GM19023 (cell line): Measurements from ENCODE around the gene GRHL1.

ENCODE experiments used
- ATAC-seq: cut with Tn5 transposase; IDR thresholded peaks from one replicate; pipeline ENCODE4 v1.9.1; 2021; ENCODE audit warnings: mild to moderate bottlenecking, moderate library complexity; ENCODE audit not compliant: unreplicated experiment

GRHL1 gene

DNA sequence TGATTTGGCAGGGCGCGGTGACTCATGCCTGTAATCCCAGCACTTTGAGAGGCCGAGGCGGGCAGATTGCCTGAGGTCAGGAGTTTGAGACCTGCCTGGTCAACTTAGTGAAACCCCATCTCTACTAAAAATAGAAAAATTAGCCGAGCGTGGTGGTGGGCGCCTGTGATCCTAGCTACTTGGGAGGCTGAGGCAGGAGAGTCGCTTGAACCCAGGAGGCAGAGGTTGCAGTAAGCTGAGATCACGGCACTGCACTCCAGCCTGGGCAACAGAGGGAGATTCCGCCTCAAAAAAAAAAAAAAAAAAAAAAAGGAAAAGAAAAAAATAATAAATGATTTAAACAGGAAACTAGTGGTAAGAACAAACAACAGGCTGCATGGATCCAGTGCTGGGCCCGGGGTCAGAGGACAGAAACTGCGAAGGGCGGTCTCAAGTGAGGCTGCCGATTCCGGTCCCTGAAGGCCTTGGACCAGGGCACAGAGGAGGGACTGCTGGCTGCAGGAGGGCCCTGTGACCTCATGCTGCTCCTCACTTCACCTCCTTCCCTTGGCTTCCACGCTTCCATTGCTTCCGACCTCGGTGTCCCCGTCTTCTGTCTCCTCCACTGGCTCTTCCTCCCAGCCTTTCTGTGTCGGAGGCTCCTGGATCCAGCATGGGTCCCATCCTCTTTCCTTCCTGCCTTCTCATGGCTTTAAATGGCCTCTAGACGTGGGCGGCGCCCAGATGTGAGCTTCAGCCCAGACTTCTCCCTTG, 2.1 kb upstream of the GRHL1 start:
- no peak for ATAC-seq

DNA sequence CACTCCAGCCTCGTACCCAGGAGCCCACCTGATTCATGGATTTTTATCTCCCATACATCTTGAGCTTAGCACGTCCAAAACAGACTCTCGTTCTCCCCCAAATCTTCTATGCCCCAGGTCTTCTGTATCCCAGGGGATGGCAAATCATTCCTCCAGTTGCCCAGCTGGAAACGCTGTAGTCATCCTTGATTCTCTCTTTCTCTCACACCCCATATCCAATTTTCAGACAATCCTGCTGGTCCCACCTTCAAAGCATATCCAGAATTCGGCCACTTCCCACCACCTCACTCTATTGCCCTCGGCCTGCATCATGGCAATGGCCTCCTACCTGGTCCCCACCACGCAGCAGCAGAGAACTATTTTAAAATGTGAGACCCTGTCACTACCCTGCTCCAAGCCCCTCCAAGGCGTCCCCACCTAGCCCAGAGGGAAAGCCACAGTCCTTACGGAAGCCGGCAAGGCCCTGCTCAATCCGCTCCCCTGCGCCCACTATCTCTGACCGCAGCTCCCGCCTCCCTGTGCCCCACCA, 1.4 kb upstream of the GRHL1 start:
- no peak for ATAC-seq

DNA sequence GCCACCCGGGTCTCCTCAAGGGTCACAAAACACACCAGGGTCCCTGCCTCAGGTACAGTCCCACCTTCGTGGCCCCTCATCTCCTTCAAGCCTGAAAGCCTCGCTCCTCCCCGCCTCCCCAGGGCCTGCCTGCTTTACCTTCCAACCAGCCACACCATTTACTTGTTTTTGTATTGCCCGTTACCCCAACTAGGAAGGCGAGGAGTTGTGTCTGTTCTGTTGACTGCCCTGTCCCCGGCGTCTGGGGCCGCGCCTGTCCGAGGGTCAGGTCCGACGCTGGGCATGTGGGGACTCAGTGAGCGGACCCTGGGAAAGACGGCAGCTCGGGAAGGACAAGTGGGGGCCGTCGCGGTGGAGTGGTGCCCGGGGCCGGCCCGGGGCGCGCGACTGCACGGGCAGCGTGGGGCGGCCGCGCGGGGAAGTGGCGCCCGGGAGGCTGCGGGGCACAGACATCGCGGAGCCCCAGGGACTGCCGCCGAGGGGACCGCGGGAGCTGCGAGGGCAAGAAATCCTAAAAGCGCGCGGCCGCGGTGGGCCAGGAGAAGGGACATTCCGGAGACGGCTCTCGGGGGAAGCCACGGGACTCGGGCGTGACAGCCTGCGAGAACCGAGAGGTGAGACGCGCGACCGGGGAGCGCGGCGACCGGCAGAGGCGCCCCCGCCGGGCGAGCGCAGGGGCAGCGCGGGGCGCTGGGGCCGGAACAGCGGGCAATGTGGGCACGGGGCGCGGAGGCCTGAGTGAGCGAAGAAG, 797 bp upstream of the GRHL1 start:
- ATAC-seq: peak; percentile 39

DNA sequence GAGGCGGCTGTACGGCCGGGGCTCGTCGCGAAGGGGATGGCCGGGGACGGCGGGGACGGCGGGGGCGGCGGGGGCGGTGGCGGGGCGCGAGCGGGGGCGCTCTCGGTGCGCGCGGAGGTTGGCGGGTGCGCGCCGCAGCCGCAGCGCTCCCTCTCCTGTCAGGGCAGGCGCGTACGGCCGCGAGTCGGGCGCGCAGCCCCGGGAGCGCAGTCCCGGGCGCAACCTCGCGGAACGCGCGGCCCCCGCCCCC, 296 bp upstream of the GRHL1 start:
- ATAC-seq: no peak

DNA sequence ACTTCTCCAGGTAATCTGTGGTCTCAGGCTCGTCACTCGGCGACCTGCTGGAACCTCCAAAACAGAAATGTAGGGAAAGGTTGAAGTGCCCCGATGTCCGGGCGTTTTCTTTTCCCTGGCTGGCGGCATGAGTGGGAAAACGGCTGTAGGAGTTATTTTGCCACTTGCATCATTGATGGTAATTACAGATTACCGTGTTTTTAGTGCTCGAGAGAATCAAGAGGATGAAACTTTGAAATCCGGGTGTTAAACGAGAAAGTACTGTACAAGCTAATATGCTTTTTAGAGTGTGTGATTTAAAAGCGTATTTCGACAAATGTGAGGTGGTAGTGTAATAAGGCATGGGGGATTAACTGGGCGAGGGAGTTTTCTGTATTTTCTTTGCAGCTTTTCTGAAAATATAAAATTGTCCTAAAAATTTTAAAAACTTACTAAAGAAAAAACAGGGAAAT, 819 bp downstream of the GRHL1 start:
- ATAC-seq: no peak

DNA sequence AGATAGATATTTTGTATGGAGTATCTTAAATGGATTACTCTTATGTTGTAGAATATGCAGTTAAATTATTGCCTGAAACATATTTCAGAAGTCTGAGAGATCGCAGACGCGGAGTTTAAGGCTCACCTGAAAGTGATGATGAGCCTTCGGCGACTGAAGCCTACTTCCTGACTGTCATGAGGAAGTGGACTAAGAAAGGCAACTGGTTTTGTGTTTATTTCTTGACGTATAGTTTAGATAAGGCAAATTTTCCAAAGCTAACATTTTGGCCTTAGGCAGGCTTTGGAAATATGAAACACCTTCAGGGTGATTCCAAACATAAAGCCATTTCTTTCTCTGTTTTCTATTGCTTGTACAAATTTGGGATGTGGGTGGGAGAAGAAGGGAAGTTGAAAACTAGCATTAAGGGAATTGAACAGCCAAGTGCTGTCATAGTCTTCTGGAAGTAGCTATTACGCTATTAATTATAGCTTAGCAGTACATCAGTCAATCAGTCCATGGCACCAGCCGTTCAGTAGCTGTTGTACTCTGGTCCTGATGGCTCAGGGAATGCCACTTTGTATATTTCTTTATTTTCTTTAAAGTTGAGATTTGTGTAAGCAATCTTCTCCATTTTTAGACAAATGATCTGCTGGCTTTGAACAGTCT, 1.5 kb downstream of the GRHL1 start:
- ATAC-seq: no peak

DNA sequence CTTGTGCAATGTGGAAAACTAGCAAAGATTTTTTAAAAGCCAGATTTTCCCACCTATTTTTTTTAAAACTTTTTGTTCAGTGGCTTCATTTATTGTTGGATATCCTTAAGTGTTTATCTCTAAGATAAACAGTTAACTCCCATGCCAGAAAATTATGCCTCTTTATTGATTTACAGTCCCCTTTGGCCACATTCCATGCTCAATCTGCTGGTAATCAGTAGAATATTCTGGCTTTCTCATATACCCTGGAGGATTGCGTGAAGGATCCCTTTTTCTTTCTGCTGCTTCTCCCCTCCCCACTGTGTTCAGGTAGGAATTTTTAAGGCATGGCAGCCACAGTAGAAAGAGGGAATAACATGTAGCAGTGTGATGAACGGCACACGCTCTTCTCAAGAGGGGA, 2.6 kb downstream of the GRHL1 start:
- ATAC-seq: no peak

DNA sequence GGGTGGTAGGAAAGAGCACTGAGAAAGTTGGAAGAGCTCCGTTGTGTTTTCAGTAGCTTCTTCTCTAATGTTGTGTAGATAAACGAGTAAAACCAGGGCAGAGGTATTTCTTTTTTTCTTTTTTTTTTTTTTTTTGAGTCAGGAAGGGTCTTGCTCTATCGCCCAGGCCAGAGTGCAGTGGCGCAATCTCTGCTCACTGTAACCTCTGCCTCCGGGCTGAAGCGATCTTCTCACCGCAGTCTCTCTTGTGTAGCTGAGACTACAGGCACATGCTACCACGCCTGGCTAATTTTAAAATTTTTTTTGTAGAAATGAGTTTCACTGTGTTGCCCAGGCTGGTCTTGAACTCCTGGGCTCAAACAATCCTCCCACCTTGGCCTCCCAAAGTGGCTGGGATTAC, 6.6 kb downstream of the GRHL1 start:
- no peak for ATAC-seq

DNA sequence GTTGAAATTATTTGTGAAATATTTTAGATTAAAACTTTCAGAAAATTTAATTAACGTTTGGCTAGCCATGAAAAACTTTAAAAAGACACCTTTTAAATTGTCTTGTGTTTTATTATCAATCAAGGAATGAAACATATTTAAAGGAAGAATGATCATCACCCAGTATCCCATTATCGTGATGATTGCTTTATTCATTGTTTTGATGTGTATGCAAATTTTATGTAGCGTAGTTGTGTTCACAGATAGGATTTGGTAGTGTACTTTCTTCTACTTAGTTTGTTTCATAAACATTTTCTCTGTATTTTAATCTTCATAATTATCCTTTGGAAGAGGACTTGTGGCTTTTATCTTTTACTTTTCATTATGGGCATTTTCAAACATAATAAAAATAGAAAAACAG, 7.8 kb downstream of the GRHL1 start:
- ATAC-seq: no peak

DNA sequence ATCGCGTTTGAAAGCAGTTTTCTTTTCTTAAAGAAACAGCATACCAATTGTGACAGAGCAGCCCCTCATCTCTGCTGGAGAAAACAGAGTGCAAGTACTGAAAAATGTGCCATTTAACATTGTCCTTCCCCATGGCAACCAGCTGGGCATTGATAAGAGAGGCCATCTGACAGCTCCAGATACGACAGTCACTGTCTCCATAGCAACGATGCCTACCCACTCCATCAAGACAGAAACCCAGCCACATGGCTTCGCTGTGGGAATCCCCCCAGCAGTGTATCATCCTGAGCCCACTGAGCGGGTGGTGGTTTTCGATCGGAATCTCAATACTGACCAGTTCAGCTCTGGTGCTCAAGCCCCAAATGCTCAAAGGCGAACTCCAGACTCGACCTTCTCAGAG, 9.5 kb downstream of the GRHL1 start:
- ATAC-seq: no peak

DNA sequence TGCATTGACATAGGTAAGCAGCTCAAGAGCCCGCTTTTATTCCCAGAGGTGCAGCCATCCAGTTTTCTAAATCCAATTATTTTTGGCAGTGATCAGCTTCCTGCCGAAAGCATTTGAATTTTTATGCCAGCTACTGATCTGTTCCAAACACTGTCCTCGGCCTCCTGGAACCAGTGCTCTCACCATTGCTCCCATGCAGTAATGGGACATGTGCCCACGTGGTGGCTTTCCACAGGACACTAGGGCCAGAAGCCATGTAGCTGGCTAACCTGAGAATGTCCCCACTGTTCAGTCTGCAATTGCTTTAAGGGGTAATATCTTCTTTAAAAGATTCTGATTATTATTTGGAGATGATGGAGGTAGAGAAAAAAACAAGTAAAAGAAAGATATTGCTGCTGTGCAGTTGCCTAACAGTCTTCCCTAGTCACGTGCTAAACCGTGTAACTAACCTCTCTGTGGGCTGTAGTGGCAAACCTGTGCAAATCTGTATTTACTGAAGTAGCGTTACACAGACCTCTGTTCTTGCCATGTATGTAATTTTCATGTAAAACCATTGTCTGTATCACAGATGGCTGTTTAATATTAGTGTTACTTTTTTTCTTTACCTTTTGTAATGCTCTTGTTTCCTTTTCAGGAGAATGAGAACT, 13.0 kb downstream of the GRHL1 start:
- ATAC-seq: no peak

DNA sequence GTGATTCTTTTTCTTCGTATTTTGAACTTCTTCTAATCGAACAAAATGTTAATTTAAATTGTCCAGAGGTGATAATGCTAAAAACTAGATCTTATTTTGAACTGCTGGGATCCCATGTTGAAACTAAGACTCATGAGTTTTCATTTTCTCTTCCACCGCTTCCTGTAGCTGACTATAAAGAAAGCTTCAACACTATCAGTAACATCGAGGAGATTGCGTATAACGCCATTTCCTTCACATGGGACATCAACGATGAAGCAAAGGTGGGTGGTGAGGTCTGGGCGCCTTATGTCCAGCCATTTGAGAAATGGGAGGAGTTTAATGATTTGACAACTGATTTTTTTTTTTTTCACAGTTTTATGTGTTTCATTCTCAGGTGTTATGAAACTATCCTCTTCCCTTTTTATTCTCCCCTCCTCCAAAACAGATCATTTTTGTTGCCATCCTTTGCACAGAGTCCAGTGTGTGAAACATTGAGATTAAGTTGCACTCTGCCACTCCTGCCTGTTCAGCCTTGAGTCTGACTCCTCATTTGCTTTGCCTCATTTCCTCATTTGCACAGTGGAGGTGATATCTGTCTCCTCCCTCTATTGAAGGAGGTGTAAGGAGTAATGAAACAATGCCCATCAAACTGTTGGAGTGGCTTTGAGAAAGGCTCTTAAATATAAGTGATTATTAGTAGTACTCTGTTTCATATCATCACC, 13.8 kb downstream of the GRHL1 start:
- ATAC-seq: no peak

DNA sequence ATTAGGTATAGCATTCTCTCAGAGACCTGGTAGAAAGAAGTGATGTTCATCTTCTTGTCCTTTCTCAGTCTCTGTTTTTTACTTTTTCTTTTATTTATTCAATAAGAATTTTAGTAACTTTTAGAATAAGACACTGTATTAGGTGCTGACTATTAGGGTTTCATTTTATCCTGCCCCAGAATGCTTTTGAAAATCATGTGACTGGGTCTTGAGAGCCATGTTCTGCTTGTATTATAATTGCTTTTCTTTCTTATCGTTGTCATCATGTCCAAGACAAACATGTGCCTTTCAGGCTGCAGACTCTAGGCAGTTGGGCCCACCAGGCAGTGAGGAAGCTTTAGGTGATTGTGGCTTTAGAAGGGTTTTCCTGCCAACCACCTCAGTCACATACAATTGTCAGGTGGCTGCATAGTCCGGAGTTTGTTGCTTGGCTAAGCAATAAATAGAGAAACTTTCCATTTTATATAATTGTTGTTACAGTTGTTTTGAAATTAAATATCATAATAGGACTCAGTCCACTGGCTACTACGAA, 15.1 kb downstream of the GRHL1 start:
- no peak for ATAC-seq

DNA sequence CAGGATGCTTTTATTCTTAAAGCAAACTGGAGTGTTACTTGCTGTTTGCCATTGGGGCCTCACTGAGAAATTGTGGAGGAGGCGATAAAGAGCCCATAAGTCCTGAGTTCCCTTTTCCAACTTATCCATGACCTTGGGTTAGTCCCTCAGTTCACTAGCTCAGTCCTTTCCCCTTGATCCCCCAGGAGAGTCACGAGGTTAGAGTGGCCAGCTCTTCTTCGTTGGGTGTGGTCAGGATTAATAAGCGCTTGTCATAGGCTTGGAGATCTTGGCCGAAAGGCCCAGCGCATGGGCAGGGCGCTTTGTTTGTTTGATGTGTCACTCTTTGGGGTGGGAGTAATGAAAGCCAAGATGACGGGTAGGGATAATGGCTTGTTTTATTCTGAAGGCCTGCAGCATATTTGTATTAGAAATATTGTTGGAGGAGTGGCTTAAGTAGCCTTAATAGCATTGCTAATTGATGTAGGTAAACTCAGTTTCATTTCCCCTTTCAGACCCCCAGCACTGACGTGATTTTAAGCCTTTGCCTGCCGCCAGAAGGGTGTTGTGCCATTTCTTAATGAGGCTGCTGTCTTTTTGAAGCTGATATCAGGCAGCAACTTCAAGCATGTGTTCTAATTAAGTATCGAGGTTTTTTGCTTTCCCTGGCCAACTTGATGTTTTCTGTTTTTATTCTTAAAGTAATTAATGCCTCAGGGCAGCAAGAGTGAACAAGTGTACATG, 15.7 kb downstream of the GRHL1 start:
- ATAC-seq: no peak

DNA sequence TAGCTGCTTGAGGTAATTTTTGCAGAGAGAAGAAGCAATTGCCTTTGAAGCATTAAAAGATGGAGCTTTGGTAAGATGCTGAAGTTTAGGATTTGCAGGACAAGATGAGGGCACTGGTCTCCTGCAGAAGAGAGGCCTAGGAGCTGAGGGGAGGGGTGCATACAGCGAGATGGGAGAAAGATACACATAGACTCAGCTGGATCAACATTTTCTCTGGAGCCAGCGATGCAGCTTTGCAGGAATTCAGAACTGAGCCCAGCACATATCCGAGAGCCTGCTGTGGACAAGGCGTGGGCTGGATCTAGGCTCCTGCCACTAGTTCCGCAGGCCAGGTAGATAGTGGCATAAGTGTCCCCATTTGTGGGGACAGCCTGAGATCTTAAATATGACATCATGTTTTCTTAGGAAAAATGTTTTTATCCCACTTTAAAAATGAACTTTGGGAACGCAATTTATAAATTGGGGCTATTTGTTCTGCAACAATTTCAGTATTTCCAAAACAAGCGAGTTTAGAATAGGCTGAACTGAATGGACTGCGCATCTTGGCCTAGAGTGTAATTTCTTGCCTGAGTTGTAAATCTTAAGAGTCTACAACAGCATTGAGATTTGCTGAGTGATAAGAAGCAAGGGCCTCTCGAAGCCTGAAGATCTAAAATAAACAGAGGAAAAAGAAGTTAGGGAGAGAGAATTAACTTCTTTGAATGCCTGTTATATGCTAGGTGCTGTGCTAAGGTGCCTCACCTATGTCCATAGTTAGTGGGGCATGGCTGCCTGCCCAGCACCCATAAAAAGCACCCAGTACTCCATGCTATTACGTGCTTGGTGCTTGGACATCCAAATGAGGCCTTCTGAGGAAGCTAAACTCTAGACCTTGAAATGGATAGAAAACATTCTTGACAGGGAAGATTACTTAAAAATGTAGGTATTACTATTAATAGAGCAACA, 17.3 kb downstream of the GRHL1 start:
- ATAC-seq: no peak

DNA sequence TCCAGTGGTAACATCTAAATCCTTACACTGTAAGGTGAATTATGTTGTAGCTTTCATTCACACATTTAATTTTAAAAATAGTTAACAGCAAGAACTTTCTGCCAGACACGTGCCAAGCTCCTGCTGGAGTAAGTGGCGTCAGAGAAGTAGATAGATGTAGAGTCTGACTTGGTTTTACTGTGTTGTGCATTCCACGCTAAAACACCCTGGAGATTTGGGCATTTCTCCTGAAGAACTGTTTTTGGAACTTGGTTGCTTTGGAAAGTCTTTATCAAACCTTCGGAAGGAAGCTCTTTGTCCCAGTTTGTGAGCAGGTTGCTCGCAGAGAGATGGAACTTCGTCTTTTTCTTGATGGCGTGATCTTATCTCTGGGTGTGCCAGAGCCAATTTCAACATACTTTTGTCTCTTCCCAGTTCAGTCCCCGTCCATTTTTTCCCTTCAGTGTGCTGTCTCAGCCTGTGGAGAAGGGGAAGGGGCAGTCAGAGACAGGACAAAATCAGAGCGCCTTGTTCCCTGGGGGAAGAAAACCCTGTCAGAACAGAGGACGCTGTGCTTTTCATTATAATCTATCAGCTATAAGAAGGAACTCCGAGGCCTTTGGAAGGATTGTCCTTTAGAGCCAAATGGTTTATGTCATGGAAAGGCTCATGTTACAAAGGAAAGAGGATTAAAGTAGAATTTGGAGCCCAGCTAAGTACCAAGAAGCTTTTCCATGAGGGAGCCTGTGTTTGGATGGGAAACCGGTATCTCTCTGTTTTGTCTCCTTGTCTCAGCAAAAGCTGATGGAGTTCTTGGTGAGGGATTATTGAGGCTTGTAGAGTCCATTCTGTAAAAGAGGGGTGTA, 18.9 kb downstream of the GRHL1 start:
- no peak for ATAC-seq

DNA sequence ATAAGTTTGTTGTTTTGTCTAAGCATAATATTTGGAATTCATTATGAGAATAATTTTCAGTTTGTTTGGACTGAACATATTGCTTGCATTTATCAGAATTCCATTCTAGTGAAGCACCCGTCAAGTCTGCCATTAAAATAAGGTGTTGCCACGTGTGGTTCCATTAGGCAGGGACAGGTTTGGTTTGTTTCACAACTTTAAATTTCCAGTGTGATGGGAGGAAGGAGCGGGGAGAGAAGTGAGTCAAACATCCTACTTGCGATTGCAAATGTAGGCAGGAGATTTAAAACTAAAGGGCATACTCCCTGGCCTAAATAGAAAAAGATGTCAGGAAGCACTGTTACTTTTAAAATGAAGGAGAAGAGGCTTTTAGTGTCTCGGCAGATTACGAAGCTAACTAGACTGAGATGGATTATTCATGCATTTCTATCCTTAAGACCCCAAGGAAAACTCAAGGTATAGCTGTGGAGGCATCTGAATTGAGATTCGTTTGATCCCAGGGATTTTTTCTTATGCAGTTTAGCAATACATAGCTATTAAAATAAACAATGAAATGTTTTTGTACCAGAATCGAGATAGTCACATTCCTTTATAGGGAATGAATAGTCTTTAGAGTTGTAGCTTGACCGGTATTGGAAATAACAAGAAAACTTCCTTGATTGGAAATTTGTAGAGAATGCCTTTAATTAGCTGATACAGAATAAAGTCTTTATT, 19.8 kb downstream of the GRHL1 start:
- ATAC-seq: no peak
